DMS 273 (cell line): ENCODE data around the gene BAK1.
"Not testable (repeated sequence)": the region's sequence is repeated elsewhere in the genome, so short reads cannot be mapped to it uniquely, and the experiment has no call there.

Experiments
- DNase-seq: peaks from one replicate; lab custom pipeline; 2025; ENCODE audit not compliant: unreplicated experiment; lab: John Stamatoyannopoulos, UW

Gene BAK1

GRCh38 chr6:33557376-33557775, 22.7 kb downstream of the BAK1 start:
- DNase-seq: no peak

GRCh38 chr6:33552883-33553282, 27.2 kb downstream of the BAK1 start:
- DNase-seq: peak; percentile 25

GRCh38 chr6:33552252-33552651, 27.8 kb downstream of the BAK1 start:
- no peak for DNase-seq

- DNase-seq: no peak
Measured at GRCh38 chr6:33551538-33551937, 28.5 kb downstream of the BAK1 start.

- no peak for DNase-seq
Measured at GRCh38 chr6:33549896-33550295, 30.2 kb downstream of the BAK1 start.

GRCh38 chr6:33549196-33549595, 30.9 kb downstream of the BAK1 start:
- no peak for DNase-seq

DNA sequence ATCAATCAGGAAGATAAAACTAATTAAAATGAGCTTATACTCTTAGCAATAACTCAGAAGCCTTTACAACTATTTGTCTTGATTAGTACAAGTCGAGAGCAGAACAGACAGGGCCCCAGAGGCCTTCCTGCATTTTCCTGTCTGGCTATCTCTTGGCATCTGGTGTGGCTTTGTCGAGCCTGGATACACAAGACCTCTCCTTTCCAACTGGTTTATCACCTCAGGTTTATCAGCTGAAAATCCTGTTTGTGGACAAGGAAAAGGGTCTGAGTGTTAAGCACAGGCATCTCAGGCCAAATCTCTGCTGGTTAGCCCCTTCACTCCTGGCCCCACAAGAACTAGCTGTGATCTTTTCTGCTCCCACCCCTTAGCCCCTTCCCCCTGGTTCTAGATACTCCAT, 32.6 kb downstream of the BAK1 start:
- no peak for DNase-seq

GRCh38 chr6:33546766-33547165, 33.3 kb downstream of the BAK1 start:
- no peak for DNase-seq

- not testable (repeated sequence) for DNase-seq
Measured at GRCh38 chr6:33545292-33545691, 34.8 kb downstream of the BAK1 start.

DNA sequence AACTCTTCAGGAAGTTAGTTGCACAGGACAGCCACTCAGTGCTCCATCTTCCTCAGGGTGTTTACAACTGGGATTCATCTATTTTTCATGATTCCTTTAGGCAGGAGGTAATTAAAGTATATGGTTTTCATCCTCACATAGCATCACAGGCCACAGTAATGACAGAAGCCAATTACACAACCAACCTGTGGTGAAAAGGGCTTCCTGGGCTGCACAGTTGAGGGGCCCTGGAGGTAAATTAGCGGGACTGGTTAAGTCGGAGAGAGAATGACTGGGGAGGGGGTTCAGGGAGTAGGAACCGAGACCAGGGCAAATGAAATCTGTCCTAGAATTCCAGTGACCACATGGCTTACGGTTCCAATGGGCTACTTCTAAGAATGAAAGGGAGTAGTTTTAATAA, 37.0 kb downstream of the BAK1 start:
- no peak for DNase-seq

GRCh38 chr6:33540768-33541167, 39.3 kb downstream of the BAK1 start:
- DNase-seq: no peak

DNA sequence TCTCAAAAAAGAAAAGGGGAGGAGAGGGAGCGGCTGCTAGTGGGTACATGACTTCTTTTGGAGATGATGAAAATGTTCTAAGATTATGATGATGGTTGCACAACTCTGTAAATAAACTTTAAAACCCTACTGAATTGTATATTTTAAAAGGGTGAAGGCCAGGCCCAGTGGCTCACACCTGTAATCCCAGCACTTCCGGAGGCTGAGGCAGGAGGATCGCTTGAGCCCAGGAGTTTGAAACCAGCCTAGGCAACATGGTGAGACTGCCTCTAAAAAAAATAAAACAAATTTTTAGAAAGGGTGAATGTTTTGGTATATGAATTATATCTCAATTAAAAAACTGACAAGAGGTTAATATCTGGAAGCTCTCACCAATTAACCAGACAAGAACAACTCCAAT, 45.4 kb downstream of the BAK1 start:
- DNase-seq: no peak

GRCh38 chr6:33533163-33533869, 46.8 kb downstream of the BAK1 start:
- not testable (repeated sequence) for DNase-seq

DNA sequence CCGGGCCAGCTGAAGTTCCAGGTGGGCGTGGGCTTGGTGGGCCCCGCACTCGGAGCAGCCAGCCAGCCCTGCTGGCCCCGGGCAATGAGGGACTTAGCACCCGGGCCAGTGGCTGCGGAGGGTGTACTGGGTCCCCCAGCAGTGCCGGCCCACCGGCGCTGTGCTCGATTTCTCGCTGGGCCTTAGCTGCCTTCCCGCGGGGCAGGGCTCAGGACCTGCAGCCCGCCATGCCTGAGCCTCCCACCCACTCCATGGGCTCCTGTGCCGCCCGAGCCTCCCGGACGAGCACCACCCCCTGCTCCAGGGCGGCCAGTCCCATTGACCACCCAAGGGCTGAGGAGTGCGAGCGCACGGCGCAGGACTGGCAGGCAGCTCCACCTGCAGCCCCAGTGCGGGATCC, 47.6 kb downstream of the BAK1 start:
- not testable (repeated sequence) for DNase-seq

DNA sequence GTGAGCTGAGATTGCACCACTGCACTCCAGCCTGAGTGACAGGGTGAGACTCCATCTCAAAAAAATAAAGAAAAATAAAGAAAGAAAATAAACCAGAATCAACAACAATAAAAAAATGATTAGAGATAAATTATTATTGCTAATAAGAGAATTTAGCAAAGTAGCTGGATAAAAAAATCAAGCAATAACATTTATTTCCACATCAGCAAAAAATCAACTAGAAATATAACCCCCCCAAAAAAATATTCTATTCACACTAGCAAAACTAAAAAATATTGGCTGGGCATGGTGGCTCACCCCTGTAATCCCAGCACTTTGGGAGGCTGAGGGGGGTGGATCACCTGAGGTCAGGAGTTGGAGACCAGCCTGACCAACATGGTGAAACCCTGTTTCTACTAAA, 49.5 kb downstream of the BAK1 start:
- not testable (repeated sequence) for DNase-seq
